GM19452 (cell line): Measurements from ENCODE around the gene APC2.
"Not testable (repeated sequence)": the region's sequence is repeated elsewhere in the genome, so short reads cannot be mapped to it uniquely, and the experiment has no call there.

Experiments
- ATAC-seq: cut with Tn5 transposase; IDR thresholded peaks from one replicate; pipeline ENCODE4 v1.9.1; 2021; ENCODE audit not compliant: unreplicated experiment

Gene APC2

GRCh38 chr19:1491114-1491848, 41.4 kb downstream of the APC2 start, which contains the start of gene REEP6:
Gene REEP6 (plus strand): TSS chr19:1491181. CDS start chr19:1491270, 89 bp downstream.
- no peak for ATAC-seq

- no peak for ATAC-seq
Observed at GRCh38 chr19:1491849-1492170, 41.9 kb downstream of the APC2 start.

- no peak for ATAC-seq
Observed at GRCh38 chr19:1492474-1493006, 42.6 kb downstream of the APC2 start.

- no peak for ATAC-seq
Observed at GRCh38 chr19:1494115-1494815, 44.3 kb downstream of the APC2 start.

GRCh38 chr19:1495051-1495798, 45.3 kb downstream of the APC2 start:
- no peak for ATAC-seq

- ATAC-seq: no peak
Observed at GRCh38 chr19:1495799-1496713, 46.1 kb downstream of the APC2 start.

GRCh38 chr19:1496714-1497577, 47.0 kb downstream of the APC2 start:
- ATAC-seq: no peak

- no peak for ATAC-seq
Observed at GRCh38 chr19:1497578-1498235, 47.8 kb downstream of the APC2 start.

- not testable (repeated sequence) for ATAC-seq
Observed at GRCh38 chr19:1499231-1499630, 49.3 kb downstream of the APC2 start.

GRCh38 chr19:1501200-1501595, 51.3 kb downstream of the APC2 start:
- no peak for ATAC-seq

- ATAC-seq: no peak
Observed at GRCh38 chr19:1502433-1503088, 52.6 kb downstream of the APC2 start.

GRCh38 chr19:1503089-1503924, 53.4 kb downstream of the APC2 start:
- no peak for ATAC-seq

- ATAC-seq: no peak
Observed at GRCh38 chr19:1503925-1504773, 54.2 kb downstream of the APC2 start.

- no peak for ATAC-seq
Observed at GRCh38 chr19:1505012-1505411, 55.1 kb downstream of the APC2 start.

- no peak for ATAC-seq
Observed at GRCh38 chr19:1505991-1506881, 56.3 kb downstream of the APC2 start.

GRCh38 chr19:1507192-1507660, 57.3 kb downstream of the APC2 start:
- no peak for ATAC-seq
